Peyer's patch (tissue), 4 donors: ENCODE measurements around the gene LITAFD.

ENCODE experiments used
- CTCF ChIP-seq, 6 experiments: fragments of 450-650 bp in 4 of 6; fragments of 200-600 bp in 2 of 6; sonication (generic) in 1 of 6; IDR thresholded peaks; one replicate each; pipeline ENCODE4 v1.5.1; 2017 to 2019; ENCODE audit warnings: antibody characterized with exemption in 6 of 6, mild to moderate bottlenecking in 3 of 6, moderate library complexity in 1 of 6
- POLR2A ChIP-seq, 2 donors: fragments of 450-650 bp; IDR thresholded peaks; one replicate each; pipeline ENCODE4 v1.5.1; 2017; ENCODE audit warnings: antibody characterized with exemption in 2 of 2, mild to moderate bottlenecking in 2 of 2, moderate library complexity in 2 of 2

- TF ChIP-seq CTCF (IDR thresholded peaks at IDR 0.05): no peak
- no peak for TF ChIP-seq POLR2A (IDR thresholded peaks at IDR 0.05)
Measured at GRCh38 chr16:8852534-8852933, 29.6 kb upstream of the LITAFD start.
